NT2/D1 (cell line): ENCODE measurements around the gene GEMIN7.

Experiments
- SUZ12 ChIP-seq: IDR thresholded peaks from 2 replicates; pipeline ENCODE4 v1.6.1; 2011; ENCODE audit not compliant: insufficient read length, insufficient read depth; ENCODE audit errors: extremely low read depth
- YY1 ChIP-seq: IDR thresholded peaks from 2 replicates; pipeline ENCODE4 v1.6.1; 2011; ENCODE audit not compliant: insufficient read length, insufficient read depth

DNA sequence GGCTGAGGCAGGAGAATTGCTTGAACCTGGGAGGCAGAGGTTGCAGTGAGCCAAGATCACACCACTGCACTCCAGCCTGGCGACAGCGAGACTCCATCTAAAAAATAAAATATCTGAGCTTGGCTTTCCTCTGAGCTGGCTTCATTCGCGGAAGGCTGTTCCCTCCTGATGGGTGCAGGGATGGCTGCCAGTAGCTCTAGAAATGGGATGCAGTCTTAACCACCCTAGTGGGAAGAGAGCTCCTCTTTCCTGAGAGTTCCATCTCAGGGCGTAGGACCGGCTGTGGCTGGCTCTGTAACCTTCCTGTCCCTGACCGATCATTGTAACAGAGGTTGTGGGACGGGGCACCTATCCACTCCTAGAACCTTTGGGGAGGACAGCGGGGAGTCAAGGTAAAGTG lies 46.3 kb downstream of the GEMIN7 start:
- TF ChIP-seq SUZ12 (no peak), YY1 (no peak)
